Measurements from ENCODE around the gene ADAM12.
"Not testable (repeated sequence)": the region's sequence is repeated elsewhere in the genome, so short reads cannot be mapped to it uniquely, and the experiment has no call there.

The ADAM12 gene

GRCh38 chr10:126252884-126253610 lies 135.2 kb downstream of the ADAM12 start:
- in situ Hi-C loops (cut with MboI; ENCODE audit: low pct_unique_long_range_greater_than_20kb, low sequenced_read_pairs, unreplicated experiment): no loop called here
- TF ChIP-seq CTCF (IDR thresholded peaks at IDR 0.05; ENCODE audit: extremely low read depth, insufficient read depth, missing control alignments): no peak
- DNase-seq (ENCODE audit: low spot score): no peak

- in situ Hi-C loops (cut with MboI; ENCODE audit: low pct_unique_long_range_greater_than_20kb, low sequenced_read_pairs, unreplicated experiment): no loop called here
- DNase-seq (ENCODE audit: low spot score): no peak
- no peak for TF ChIP-seq CTCF (IDR thresholded peaks at IDR 0.05; ENCODE audit: extremely low read depth, insufficient read depth, missing control alignments)
Observed at GRCh38 chr10:126251778-126252407, 136.4 kb downstream of the ADAM12 start.

GRCh38 chr10:126250527-126251310 lies 137.6 kb downstream of the ADAM12 start:
- no peak for DNase-seq (ENCODE audit: low spot score)
- in situ Hi-C loops (cut with MboI; ENCODE audit: low pct_unique_long_range_greater_than_20kb, low sequenced_read_pairs, unreplicated experiment): no loop called here
- TF ChIP-seq CTCF (IDR thresholded peaks at IDR 0.05; ENCODE audit: extremely low read depth, insufficient read depth, missing control alignments): no peak

- in situ Hi-C loops (cut with MboI; ENCODE audit: low pct_unique_long_range_greater_than_20kb, low sequenced_read_pairs, unreplicated experiment): no loop called here
- no peak for TF ChIP-seq CTCF (IDR thresholded peaks at IDR 0.05; ENCODE audit: extremely low read depth, insufficient read depth, missing control alignments)
- DNase-seq (ENCODE audit: low spot score): no peak
Observed at GRCh38 chr10:126250045-126250444, 138.2 kb downstream of the ADAM12 start.

- TF ChIP-seq CTCF (IDR thresholded peaks at IDR 0.05; ENCODE audit: extremely low read depth, insufficient read depth, missing control alignments): no peak
- no peak for DNase-seq (ENCODE audit: low spot score)
- in situ Hi-C loops (cut with MboI; ENCODE audit: low pct_unique_long_range_greater_than_20kb, low sequenced_read_pairs, unreplicated experiment): no loop called here
Observed at GRCh38 chr10:126247446-126247975, 140.8 kb downstream of the ADAM12 start.

- in situ Hi-C loops (cut with MboI; ENCODE audit: low pct_unique_long_range_greater_than_20kb, low sequenced_read_pairs, unreplicated experiment); DNase-seq (ENCODE audit: low spot score): not testable (repeated sequence)
Observed at GRCh38 chr10:126246396-126246795, 141.9 kb downstream of the ADAM12 start.

Data from GM13977 (cell line).